Activated naive CD4-positive, alpha-beta T cell (primary cell): ENCODE results near the gene MBNL1.

Source experiments
- DNase-seq, 4 experiments: peaks; one replicate each; lab custom pipeline; 2025; lab: John Stamatoyannopoulos, UW

MBNL1 gene

GRCh38 chr3:152447511-152447910, 178.8 kb downstream of the MBNL1 start:
- no peak for DNase-seq

- DNase-seq, result no peak
These were observed 179.4 kb downstream of the MBNL1 start for GRCh38 chr3:152448091-152448490.

- no peak for DNase-seq
These were observed 183.6 kb downstream of the MBNL1 start for GRCh38 chr3:152452318-152452717.

- no peak for DNase-seq
These were observed 185.5 kb downstream of the MBNL1 start for GRCh38 chr3:152454076-152454875.

GRCh38 chr3:152455989-152456388, 187.3 kb downstream of the MBNL1 start:
- DNase-seq, result no peak

- no peak for DNase-seq
These were observed 189.0 kb downstream of the MBNL1 start for GRCh38 chr3:152457500-152458375.

- DNase-seq, result no peak
These were observed 189.8 kb downstream of the MBNL1 start for GRCh38 chr3:152458376-152459117.

- no peak for DNase-seq
These were observed 190.4 kb downstream of the MBNL1 start for GRCh38 chr3:152459118-152459515.

- DNase-seq, result no peak
These were observed 190.8 kb downstream of the MBNL1 start for GRCh38 chr3:152459572-152459971.

- no peak for DNase-seq
These were observed 192.2 kb downstream of the MBNL1 start for GRCh38 chr3:152460936-152461335.

GRCh38 chr3:152461460-152461859, 192.7 kb downstream of the MBNL1 start:
- no peak for DNase-seq

GRCh38 chr3:152466784-152467183, 198.1 kb downstream of the MBNL1 start:
- DNase-seq, result no peak

GRCh38 chr3:152469248-152470025, 200.7 kb downstream of the MBNL1 start:
- no peak for DNase-seq

GRCh38 chr3:152470095-152470494, 201.4 kb downstream of the MBNL1 start:
- DNase-seq, result no peak

- no peak for DNase-seq
These were observed 202.2 kb downstream of the MBNL1 start for GRCh38 chr3:152470893-152471292.

- DNase-seq, result peak in 3 of 4 experiments; percentile 13 to 42 (median 23)
These were observed 203.3 kb downstream of the MBNL1 start for GRCh38 chr3:152471814-152472671.

GRCh38 chr3:152472672-152472954, 203.9 kb downstream of the MBNL1 start:
- no peak for DNase-seq

GRCh38 chr3:152474585-152474984, 205.9 kb downstream of the MBNL1 start:
- DNase-seq, result no peak

GRCh38 chr3:152477422-152477821, 208.7 kb downstream of the MBNL1 start:
- DNase-seq, result no peak

- no peak for DNase-seq
These were observed 211.7 kb downstream of the MBNL1 start for GRCh38 chr3:152480282-152480953.
